SU-DHL-6 (cell line): ENCODE data around the gene MARCHF3.

Experiments
- CTCF ChIP-seq: fragments of 200-600 bp; sonication (generic); IDR thresholded peaks from one replicate; pipeline ENCODE4 v1.5.1; 2017; ENCODE audit warnings: antibody characterized with exemption, mild to moderate bottlenecking, low read length, moderate library complexity; ENCODE audit not compliant: insufficient read depth, poor library complexity, severe bottlenecking
- EZH2phosphoT487 ChIP-seq: fragments of 200-600 bp; sonication (generic), shearing (Covaris generic); conservative IDR thresholded peaks from 2 replicates; pipeline ENCODE4 v1.6.1; 2018; ENCODE audit warnings: mild to moderate bottlenecking, antibody characterized with exemption, low read length, moderate library complexity, mixed read lengths

GRCh38 chr5:127056896-127057295, 26.5 kb upstream of the MARCHF3 start:
- TF ChIP-seq CTCF (no peak), EZH2phosphoT487 (no peak)
